Measurements from ENCODE around the gene ADGRA1. TPM values are rescaled to one million over a fixed set of nuclear protein-coding genes. Genes with fewer than 3 reads are reported as not detected.
A peak's percentile ranks its signal among the peaks of the same experiment; 100 is the strongest.

The ADGRA1 gene
- under 1 TPM in 1 of 4 donors, not detected in 3; 0.14 TPM for total RNA-seq
- 0.02 TPM for polyA plus RNA-seq
- long read RNA-seq, donor 1: 0 reads
- long read RNA-seq, donor 2: 0 reads
- long read RNA-seq, donor 3: 0 reads
- long read RNA-seq, donor 4: 0 reads

DNA sequence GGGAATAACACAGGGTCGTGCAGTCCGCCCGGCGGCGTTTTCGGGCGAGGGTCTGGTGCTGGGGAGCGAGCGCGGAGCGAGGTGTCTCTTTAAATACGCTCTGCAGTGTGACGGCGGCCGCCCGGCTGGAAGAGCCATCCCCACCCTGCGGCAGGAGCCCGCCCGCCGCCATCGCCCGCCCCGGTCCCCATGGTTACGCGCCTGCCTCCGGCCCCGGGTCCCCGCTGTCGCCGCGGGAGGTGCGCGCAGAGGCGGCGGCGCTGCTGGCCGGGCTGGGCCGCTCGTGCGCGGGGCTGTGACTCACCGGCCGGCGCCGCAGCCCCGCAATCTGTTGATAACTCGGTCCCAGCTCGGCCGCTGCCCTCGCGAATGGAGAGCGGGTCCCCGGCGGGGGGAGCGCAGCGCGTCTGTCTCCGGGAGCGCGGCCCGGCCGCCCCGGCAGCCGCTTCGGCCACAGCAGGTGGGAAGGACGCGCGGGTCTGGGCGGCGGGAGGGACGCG, at the start of gene ADGRA1:
Gene ADGRA1 (plus strand): TSS at position 246 of the 500 bp plus-strand sequence. CDS start 986 bp downstream, outside the sequence.
- intact Hi-C loops (cut with DNase I): no loop called here
- no peak within 1 kb of the TSS for H3K4me3 ChIP-seq (ENCODE audit: low read length)
- no peaks in the 10 kb centered on the region for H3K4me1 ChIP-seq (ENCODE audit: control insufficient read depth, insufficient read depth, low read length)
- H3K27me3 ChIP-seq (ENCODE audit: control insufficient read depth, insufficient read depth): no peaks in the 10 kb centered on the region
- H3K27ac ChIP-seq (ENCODE audit: low read length): no peak within 1 kb of the TSS
- under 1% methylated on average over 72 of the region's 72 CpGs for WGBS
- H3K9me3 ChIP-seq (ENCODE audit: control insufficient read depth, low read length): no peaks in the 10 kb centered on the region
- DNase-seq (peak in 1 of 3 donors; percentile 46), ATAC-seq (peak in 1 of 2 donors; percentile 46)

- H3K9me3 ChIP-seq (ENCODE audit: control insufficient read depth, low read length): no peaks in the 10 kb centered on the region
- no peaks in the 10 kb centered on the region for H3K27me3 ChIP-seq (ENCODE audit: control insufficient read depth, insufficient read depth)
- no peak overlapping the region for H3K4me3 ChIP-seq (ENCODE audit: low read length)
- intact Hi-C loops (cut with DNase I): no loop called here
- no peaks in the 10 kb centered on the region for H3K4me1 ChIP-seq (ENCODE audit: control insufficient read depth, insufficient read depth, low read length)
- ATAC-seq (no peak), DNase-seq (no peak)
- no peak overlapping the region for H3K27ac ChIP-seq (ENCODE audit: low read length)
- WGBS: 68% methylated on average over 28 of the region's 28 CpGs
Observed at GRCh38 chr10:133038036-133038823, 49.5 kb upstream of the ADGRA1 start.

- peak in 1 of 2 donors; percentile 34 for ATAC-seq
- Histone ChIP-seq H3K27ac (ENCODE audit: low read length) (no peak overlapping the region), H3K4me3 (ENCODE audit: low read length) (no peak overlapping the region), H3K4me1 (ENCODE audit: control insufficient read depth, insufficient read depth, low read length) (no peaks in the 10 kb centered on the region), H3K27me3 (ENCODE audit: control insufficient read depth, insufficient read depth) (no peaks in the 10 kb centered on the region), H3K9me3 (ENCODE audit: control insufficient read depth, low read length) (no peaks in the 10 kb centered on the region)
- intact Hi-C loops (cut with DNase I): no loop called here
- DNase-seq: no peak
- WGBS: 48% methylated on average over 30 of the region's 30 CpGs
Observed at GRCh38 chr10:133039107-133039802, 48.5 kb upstream of the ADGRA1 start.

- 73% methylated on average over 15 of the region's 15 CpGs for WGBS
Observed at GRCh38 chr10:133039803-133040165, 47.9 kb upstream of the ADGRA1 start.

DNA sequence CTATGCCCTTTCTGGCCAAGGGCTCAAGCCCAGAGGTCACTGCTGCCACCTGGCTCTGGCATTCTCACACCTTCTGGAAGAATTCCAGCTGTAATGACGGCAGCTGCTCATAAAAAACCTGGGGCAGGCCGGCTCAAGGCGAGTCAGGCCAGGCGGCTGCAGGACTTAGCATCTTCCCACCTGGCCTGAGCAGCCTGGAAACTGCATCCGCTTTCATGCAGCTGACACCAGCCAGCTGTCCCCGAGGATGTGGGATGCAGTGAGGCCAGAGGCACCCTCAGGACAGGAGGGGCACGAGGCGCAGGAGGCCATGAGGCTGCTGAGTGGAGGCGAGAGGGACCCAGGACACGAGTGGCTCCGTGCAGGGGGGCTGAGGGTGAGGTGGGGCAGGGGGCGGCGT, 47.5 kb upstream of the ADGRA1 start:
- Histone ChIP-seq H3K27me3 (ENCODE audit: control insufficient read depth, insufficient read depth) (no peaks in the 10 kb centered on the region), H3K27ac (ENCODE audit: low read length) (no peak overlapping the region), H3K9me3 (ENCODE audit: control insufficient read depth, low read length) (no peaks in the 10 kb centered on the region), H3K4me1 (ENCODE audit: control insufficient read depth, insufficient read depth, low read length) (no peaks in the 10 kb centered on the region), H3K4me3 (ENCODE audit: low read length) (no peak overlapping the region)
- ATAC-seq (no peak), DNase-seq (no peak)
- WGBS: 67% methylated on average over 13 of the region's 13 CpGs
- intact Hi-C loops (cut with DNase I): no loop called here

More at GRCh38 chr10:133039803-133040165, 47.9 kb upstream of the ADGRA1 start:
- no peak for DNase-seq
- H3K4me1 ChIP-seq (ENCODE audit: control insufficient read depth, insufficient read depth, low read length): no peaks in the 10 kb centered on the region
- intact Hi-C loops (cut with DNase I): no loop called here
- no peak overlapping the region for H3K27ac ChIP-seq (ENCODE audit: low read length)
- no peaks in the 10 kb centered on the region for H3K9me3 ChIP-seq (ENCODE audit: control insufficient read depth, low read length)
- H3K27me3 ChIP-seq (ENCODE audit: control insufficient read depth, insufficient read depth): no peaks in the 10 kb centered on the region
- ATAC-seq: no peak
- no peak overlapping the region for H3K4me3 ChIP-seq (ENCODE audit: low read length)

DNA sequence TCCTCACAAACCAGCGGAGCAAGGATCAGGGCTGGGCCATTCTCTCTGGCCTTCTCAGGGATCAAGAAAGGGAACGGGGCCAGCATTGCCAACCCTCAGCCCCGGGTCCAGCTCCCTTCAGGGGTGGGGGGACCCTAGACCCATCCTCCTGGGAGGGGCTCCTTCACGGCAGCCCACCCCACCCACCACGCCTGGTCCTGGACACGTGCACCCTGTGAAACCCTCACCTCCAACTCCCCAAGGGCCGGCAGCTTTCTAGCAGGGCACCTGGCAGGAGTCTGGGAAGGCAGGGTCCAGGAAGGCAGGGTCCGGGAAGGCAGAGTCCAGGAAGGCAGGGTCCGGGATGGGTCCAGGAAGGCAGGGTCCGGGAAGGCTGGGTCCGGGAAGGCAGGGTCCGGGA, 46.6 kb upstream of the ADGRA1 start:
- Histone ChIP-seq H3K27me3 (ENCODE audit: control insufficient read depth, insufficient read depth) (no peaks in the 10 kb centered on the region), H3K9me3 (ENCODE audit: control insufficient read depth, low read length) (no peaks in the 10 kb centered on the region), H3K4me3 (ENCODE audit: low read length) (no peak overlapping the region), H3K27ac (ENCODE audit: low read length) (no peak overlapping the region), H3K4me1 (ENCODE audit: control insufficient read depth, insufficient read depth, low read length) (no peaks in the 10 kb centered on the region)
- intact Hi-C loops (cut with DNase I): no loop called here
- WGBS: 76% methylated on average over 12 of the region's 12 CpGs
- DNase-seq: no peak
- ATAC-seq: no peak

DNA sequence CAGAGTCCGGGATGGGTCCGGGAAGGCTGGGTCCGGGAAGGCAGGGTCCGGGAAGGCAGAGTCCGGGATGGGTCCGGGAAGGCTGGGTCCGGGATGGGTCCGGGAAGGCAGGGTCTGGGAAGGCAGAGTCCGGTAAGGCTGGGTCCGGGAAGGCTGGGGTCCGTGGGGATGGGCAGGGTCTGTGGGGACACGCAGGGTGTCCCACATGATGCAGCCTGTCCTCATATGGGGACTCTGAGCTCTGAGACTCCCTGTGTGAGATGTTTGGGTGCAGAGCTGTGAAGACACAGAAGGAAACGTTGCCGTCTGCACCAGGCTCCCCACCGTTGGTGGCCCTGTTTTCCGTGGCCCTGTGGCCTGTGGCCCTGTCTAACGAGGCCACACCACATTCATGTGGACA, 45.7 kb upstream of the ADGRA1 start:
- Histone ChIP-seq H3K27me3 (ENCODE audit: control insufficient read depth, insufficient read depth) (no peaks in the 10 kb centered on the region), H3K4me1 (ENCODE audit: control insufficient read depth, insufficient read depth, low read length) (no peaks in the 10 kb centered on the region), H3K9me3 (ENCODE audit: control insufficient read depth, low read length) (no peaks in the 10 kb centered on the region), H3K4me3 (ENCODE audit: low read length) (no peak overlapping the region), H3K27ac (ENCODE audit: low read length) (no peak overlapping the region)
- peak in 1 of 3 donors; percentile 31 for DNase-seq
- intact Hi-C loops (cut with DNase I): no loop called here
- ATAC-seq: no peak
- 86% methylated on average over 17 of the region's 17 CpGs for WGBS

- Histone ChIP-seq H3K4me1 (ENCODE audit: control insufficient read depth, insufficient read depth, low read length) (no peaks in the 10 kb centered on the region), H3K4me3 (ENCODE audit: low read length) (no peak overlapping the region), H3K27ac (ENCODE audit: low read length) (no peak overlapping the region), H3K9me3 (ENCODE audit: control insufficient read depth, low read length) (no peaks in the 10 kb centered on the region), H3K27me3 (ENCODE audit: control insufficient read depth, insufficient read depth) (no peaks in the 10 kb centered on the region)
- peak in 1 of 3 donors; percentile 39 for DNase-seq
- ATAC-seq: no peak
- intact Hi-C loops (cut with DNase I): no loop called here
- 70% methylated on average over 18 of the region's 18 CpGs for WGBS
Observed at GRCh38 chr10:133042816-133043215, 44.9 kb upstream of the ADGRA1 start.

GRCh38 chr10:133043541-133044225, 44.0 kb upstream of the ADGRA1 start:
- DNase-seq: peak in 1 of 3 donors; percentile 44
- no peak overlapping the region for H3K4me3 ChIP-seq (ENCODE audit: low read length)
- no peaks in the 10 kb centered on the region for H3K27me3 ChIP-seq (ENCODE audit: control insufficient read depth, insufficient read depth)
- ATAC-seq: no peak
- intact Hi-C loops (cut with DNase I): no loop called here
- H3K27ac ChIP-seq (ENCODE audit: low read length): no peak overlapping the region
- H3K4me1 ChIP-seq (ENCODE audit: control insufficient read depth, insufficient read depth, low read length): no peaks in the 10 kb centered on the region
- WGBS: 81% methylated on average over 18 of the region's 18 CpGs
- no peaks in the 10 kb centered on the region for H3K9me3 ChIP-seq (ENCODE audit: control insufficient read depth, low read length)

GRCh38 chr10:133044401-133044811, 43.3 kb upstream of the ADGRA1 start:
- H3K27me3 ChIP-seq (ENCODE audit: control insufficient read depth, insufficient read depth): no peaks in the 10 kb centered on the region
- H3K27ac ChIP-seq (ENCODE audit: low read length): no peak overlapping the region
- DNase-seq (peak; percentile 65 to 87 (median 78)), ATAC-seq (peak; percentile 80 to 87)
- WGBS: 51% methylated on average over 19 of the region's 19 CpGs
- H3K9me3 ChIP-seq (ENCODE audit: control insufficient read depth, low read length): no peaks in the 10 kb centered on the region
- intact Hi-C loops (cut with DNase I): no loop called here
- no peaks in the 10 kb centered on the region for H3K4me1 ChIP-seq (ENCODE audit: control insufficient read depth, insufficient read depth, low read length)
- no peak overlapping the region for H3K4me3 ChIP-seq (ENCODE audit: low read length)

Measured in right cardiac atrium (tissue), 5 donors.